Stimulated activated naive CD4-positive, alpha-beta T cell treated with Interleukin-2 at 50 U/mL for 16 hours (primary cell): Measurements from ENCODE around the gene TTC7B.

Experiments used
- DNase-seq: peaks from one replicate; lab custom pipeline; 2025; lab: John Stamatoyannopoulos, UW

The TTC7B gene

DNA sequence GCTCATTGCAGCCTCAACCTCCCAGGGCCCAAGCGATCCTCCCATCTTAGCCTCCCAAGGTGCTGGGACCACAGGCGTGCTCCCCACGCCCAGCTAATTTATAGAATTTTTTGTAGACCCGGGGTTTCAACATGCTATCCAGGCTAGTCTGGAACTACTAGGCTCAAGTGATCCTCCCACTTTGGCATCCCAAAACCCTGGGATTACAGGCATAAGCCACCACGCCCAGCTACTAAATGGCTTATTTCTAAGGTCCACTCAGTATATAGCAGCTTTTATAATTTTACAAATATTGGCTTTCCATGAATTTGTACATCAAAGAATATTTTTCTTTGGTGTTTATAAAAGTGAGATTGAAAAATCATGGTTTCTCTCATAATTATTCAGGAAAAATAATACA lies 167.8 kb downstream of the TTC7B start:
- DNase-seq, result no peak

DNA sequence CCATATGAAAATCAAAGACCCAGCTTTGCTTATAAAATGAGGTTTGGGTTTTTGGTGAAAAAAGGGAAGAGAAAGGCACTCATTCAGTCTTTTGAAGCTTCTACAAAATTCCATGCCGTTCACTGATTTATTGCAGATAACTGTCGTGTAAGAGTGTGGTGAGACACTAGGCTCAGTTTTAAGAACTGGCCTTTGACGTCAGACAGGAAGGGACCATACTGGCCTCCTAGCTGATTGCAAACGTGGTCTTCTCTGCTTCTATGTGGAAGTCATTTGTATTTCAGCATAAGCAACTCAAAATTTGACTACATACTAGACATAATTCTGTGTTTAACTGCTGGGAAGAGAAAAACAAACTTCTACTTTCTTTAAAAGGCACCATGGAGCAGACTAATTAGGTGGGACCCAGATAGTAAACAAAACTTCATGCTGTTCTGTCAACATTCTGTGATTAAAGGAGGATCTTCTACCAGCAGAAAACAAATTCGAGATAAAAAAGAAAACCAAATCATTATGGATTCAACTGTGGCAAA lies 168.7 kb downstream of the TTC7B start:
- DNase-seq, result no peak

DNA sequence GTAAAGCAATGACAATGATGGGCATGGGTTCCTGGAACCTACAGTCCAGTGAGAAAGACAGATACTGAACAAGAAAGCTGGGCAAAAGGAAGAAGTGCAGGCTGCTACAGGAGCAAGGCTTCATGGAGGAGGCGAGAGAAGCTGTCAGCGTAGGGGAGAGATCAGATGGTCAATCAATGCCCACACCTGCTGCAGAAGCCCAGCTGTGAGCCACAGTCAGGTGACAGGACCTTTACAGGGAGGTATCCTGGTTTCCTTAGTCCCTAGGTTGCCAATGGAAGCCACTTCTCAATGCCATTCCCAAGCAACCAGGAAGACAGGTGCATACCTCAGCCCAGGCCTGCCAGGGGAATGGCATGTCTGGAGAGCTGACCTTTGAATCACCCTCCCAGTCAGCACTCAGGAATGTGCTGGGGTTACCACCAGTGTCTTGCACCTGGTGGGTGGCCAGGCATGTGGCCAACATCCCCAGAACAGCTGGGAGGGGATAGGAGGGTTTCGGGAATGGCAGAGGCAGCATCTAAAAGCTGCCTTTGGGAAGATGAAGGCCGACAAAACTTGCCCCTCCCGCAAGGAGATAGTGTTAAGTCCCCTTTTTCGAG lies 170.3 kb downstream of the TTC7B start:
- DNase-seq, result no peak

DNA sequence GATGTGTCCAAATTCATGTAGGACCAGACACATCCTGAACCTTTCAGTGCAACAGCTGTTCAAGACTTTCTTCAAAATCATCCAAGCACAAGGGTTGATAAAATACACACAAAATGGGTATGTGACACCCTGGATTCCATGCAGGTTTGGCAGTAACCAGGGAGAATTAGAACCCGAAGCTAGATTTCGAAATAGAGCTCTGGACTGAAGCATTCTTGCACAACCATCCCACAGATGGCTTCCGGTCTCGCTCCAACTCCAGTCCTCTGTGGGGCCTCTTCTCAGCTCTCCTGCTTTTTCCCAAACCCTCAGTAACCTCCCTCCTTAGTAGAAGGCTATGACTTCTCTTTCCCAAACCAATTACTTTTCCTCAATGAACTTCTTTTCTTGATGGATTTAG lies 171.3 kb downstream of the TTC7B start:
- DNase-seq, result no peak

DNA sequence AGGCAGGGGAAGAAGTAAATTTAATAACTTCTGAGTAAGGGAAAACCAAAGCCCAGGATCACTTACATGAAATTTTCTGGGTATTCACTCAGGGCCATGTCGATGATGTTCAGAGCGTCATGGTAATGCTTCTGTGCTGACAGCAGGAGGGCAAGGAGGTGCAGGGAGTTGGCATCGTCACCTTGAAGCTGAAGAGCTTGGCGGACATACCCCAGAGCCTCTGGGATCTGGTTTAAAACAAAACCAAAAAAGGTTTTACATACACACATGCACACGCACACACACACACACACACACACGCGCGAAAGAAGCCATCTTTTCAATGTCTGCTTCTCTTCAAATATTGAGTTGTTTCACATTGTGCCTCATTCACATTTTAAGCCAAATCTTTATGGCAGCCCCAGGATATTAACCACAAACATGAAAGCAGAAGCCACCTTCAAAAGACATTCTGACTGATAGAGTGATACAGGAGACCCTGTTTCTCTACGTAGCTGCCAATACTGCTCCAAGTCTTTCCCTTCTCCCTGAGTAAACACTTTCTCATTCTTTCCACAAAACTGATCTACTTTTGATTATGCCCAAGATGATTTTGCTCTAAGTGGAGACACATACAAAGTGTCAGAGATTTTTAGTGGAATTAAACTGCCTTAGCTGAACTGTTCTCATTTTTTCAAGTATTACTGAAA lies 172.1 kb downstream of the TTC7B start:
- DNase-seq, result no peak

DNA sequence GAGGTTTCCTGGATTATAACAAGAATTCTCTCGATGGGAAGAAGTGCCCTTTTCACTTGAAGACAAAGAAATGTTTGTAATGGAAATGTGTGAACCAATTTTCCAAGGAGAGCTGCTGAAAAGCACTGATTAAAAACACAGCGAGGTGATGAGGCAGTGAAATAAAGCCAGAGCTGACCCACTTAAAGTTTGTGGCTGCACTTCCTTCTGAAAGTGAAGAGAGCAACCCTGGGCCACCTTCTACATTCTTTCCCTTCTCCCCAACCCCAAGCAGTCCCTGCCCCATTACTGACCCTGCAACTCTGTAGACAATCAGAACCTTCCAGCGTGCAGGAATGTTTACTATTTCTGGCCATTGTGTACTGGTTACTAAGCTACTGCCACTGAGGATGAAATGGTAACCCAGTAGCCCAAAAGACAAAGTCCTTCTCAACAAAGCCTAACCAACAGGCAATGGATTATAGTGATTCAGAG lies 173.9 kb downstream of the TTC7B start:
- DNase-seq, result no peak

DNA sequence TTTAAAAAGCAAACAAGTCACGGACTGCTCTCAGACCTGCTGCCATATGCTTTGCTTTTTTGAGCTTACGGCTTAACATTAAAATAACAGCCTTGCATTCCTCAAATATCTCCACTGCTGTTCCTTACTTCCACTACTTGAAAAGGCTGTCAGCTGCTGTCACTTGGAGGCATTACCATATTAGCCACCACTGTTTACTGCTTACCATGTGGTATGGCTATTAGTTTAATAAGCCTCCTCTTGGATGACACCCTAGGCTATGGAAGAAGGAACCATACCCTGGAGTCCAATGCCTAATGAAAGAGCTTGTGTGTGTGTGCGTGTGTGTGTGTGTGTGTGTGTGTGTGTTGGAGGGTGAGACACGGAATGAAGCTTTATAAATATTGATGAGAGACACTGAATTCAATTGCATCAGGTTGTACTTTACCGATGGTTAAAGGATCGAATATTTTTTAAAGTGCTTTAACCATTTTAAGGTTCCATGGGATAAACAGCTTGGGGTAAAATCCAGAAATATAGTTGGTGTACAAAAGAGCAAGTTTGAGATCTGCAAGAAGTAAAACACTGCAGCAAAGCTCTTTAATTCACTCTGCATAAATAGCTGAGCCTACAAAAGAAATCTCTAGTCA lies 174.5 kb downstream of the TTC7B start:
- DNase-seq, result no peak

DNA sequence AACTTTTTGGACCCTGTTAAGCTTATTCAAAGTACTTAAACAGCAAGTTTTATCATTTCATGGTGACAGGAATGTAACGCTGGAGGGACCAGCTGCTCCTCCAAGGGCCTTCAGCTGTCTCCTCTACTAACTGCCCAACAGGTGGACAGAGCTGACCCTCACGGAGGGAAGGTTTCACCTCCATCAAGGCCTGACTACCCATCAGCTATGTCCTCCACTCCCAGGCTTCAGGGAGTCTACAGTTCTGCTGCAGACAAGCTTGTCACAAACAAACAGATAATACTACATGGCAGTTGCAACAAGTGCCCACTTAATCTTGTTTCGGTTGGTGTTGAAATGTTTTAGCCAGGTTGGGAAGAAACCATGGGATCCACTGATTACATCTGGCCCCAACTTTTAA lies 175.1 kb downstream of the TTC7B start:
- no peak for DNase-seq

DNA sequence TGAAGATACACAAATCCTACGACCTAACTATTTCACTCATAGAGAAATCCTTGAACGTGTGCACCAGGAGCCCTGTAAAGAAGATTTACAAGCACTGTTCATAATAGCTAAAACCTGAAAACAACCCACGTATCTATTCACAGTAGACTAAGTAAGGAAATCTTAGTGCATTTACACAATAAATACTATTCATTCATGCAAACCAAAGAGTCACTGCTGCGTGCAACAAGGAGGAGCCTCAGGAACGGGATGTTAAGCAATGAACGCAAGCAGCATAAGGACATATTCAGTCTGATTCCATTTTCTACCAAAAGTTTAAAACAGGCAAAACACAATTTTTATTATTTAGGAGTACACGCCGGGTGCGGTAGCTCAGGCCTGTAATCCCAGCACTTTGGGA lies 176.6 kb downstream of the TTC7B start:
- DNase-seq, result no peak

DNA sequence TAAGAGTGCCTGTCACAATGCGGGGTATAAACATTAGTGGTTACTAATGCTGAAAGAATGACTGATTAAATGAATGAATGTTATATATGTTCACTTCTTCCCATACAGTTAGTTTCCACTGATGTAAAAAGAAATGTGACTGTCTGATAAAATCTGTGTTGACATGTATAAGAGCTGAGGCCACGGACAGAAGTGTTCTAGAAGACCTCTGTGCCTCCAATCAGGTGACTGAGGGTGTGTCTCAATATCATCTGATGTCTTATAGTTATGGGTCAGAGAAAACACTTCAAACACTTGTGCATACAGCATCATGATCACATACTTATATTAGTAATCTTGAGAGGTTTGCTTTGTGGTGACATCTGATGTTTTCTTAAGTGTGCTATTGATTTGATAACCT lies 183.4 kb downstream of the TTC7B start:
- DNase-seq, result no peak

DNA sequence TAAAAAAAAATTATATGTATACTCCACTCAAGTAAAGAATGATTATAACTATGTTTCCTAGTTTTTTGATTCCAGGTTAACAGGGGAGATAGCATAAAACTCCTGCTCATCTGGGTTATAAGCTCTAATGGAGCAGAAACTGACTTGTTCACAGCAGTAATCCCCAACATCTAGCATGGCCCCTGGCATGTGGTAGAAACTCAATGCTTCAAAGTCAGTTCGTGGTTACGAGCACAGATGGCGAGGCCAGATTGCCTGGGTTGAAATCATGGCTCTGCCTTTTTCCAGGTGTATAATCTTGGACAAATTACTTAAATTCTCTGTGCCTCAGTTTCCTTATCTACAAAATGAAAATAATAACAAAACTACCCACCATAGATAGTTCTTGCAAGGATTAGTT lies 183.8 kb downstream of the TTC7B start:
- no peak for DNase-seq

DNA sequence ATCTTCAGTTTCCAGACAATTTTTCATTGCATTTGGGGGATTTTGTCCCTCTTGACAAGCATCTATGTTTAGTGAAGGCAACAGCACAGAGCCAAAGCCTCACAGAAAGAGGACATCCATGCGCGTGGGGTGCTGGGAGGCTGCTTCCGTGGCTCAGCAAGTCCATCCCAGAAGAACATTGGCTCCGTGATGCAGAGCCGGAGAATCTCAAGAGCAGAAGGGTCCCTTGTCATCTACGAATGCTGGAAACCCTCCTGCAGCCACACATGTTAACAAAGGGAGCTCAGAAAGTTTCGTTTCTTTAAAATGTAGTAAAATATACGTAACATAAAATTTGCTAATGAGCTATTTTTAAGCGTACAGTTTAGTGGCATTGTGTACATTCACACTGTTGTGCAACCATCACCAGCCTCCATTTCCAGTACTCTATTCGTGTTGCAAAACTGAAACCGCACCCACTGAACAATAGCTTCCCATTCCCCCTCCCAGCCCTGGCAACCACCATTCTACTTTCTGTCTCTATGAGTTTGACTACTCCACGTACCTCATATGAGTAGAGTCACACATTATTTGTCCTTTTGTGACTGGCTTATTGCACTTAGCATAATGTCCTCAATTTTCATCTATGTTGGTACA lies 185.9 kb downstream of the TTC7B start:
- no peak for DNase-seq

DNA sequence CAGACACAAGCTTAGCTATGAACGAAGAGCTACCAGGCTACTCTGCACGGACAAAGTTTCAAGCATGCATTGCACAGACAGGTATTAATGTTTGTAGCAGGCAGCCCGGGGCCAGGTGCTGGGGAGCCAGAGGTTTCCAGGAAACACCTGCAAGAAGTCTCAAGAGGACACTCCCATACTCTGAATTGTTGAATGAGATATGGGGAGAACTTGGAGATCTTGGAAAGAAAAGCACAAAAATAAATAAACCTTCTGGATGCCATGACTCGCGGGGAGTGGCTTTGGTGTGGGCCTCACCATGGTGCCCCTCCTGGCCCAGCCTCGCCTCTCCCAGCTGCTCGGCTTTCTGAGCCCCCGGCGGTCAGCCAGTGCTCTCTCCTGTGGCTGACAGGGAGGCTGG lies 186.8 kb downstream of the TTC7B start:
- no peak for DNase-seq

DNA sequence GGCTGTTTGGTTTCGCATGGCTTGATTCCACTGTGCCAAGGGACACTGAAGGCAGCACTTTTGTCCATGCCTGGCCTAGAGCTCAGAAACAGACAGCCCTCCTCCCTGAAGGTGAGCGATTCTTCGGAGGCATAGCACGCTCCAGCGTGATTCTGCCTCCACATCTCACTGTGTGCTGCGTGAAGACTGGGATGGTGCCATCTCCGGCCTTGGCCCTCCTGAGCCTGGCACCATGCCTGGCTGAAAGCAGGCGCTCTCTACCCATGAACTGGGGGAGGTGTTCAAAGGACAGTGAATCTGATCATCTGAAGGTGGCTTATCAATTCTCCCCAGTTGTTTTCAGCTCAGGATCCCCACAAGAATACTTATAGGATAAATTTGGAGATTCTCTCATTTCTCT lies 187.4 kb downstream of the TTC7B start:
- no peak for DNase-seq

DNA sequence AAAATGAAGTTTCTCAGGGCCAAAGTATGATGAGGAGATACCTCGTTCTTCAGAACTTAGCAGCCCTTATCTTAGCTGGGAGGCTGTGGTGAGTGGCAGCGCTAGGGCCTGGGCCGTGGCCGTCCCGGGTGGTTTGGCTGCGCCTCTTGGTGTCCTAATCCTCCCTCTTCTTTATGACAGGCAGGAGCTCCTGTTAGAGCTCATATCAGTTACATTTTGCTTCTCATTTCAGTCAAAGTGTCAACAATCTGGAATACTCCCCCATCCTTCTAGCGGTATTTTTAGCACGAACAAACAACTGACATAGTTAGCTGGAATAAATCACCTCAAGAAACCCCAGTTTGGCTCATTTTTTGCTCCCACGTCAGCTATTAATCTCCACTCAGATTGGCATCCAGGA lies 188.8 kb downstream of the TTC7B start:
- DNase-seq, result no peak

DNA sequence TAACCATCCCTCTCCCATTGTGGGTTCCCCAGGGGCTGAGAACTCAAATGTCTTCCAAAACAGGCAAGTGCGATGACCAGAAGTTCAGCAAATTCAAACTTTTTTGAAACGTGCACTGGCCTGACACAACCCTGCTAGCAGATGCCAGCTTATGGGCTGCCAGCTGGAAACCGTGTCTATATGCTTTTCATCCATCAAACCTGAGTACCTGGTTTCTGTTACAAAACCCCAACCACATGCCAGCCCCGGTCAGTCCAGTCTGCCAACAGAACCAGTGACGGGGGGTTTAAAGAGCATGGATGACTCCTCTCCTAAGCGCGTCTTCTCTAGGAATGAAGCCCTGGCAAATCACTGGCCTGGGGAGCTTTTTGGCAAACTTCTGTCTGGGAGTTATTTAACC lies 189.7 kb downstream of the TTC7B start:
- no peak for DNase-seq

DNA sequence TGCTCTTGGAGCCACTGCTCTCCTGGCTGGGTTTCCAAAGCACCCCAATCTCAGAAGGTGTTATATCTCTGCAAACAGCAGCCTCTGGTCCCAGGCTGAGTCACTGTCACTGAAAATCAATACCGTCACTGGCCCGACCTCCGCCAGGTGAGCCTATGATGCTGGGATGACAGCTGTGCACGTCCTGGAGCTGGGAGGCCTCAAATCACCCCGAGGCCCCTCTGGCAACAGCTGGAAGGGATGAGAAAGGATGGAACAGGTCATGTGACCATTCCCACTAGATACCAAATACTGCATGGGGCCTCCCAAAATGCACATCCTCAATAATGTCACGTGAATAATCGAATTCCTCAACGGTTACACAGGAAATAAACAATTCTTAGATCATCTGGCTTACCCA lies 190.8 kb downstream of the TTC7B start:
- no peak for DNase-seq

DNA sequence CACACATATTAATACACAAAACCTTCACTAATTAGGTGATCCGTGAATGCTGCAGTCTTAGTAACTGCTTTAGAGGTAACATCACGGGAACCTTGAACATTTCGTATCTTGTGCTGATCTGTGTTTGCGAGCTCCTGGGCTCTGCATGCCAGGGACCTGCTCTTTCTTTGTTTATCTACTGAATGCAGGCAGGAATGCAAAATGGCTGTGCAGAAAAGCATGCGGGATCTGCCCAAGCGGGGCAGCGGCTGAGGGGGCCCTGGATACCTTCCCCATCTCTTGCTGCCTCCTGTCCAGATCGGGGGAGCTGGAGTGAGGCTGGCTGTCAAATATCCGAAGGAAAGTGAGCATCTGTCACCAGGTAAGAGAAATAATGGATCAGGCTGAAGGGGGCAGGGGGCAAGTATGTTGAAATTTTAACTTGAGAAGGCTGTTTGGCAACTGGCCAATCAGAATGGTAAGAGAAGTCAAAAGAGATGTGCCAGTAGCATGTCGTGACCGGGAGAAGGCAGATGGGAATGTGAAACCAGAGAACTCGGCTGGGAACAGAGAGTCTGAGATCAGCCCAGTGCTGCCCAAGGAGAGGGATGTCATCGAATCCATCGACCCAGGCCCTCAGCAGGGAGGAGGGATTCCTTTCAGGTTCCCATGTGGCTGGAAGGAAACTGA lies 191.4 kb downstream of the TTC7B start:
- DNase-seq, result no peak

DNA sequence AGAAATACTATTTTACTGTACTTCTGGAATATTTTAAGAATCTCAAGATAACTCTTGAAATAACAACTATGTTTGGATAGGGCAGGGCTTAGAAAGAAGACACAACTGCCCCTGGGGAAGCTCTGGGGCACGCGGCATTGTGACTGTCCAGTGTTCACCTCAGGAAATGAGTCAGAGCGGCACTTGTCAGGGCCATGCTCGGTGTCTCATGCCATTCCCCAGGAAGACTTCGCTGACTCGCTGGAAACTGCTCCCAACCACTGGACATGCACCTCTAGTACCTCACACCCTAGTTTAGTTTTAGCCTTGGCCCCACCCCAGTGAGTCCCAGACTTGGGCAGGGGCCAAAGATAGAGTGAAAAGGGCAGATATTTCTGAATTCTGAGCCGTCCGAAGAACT lies 192.0 kb downstream of the TTC7B start:
- DNase-seq, result no peak

DNA sequence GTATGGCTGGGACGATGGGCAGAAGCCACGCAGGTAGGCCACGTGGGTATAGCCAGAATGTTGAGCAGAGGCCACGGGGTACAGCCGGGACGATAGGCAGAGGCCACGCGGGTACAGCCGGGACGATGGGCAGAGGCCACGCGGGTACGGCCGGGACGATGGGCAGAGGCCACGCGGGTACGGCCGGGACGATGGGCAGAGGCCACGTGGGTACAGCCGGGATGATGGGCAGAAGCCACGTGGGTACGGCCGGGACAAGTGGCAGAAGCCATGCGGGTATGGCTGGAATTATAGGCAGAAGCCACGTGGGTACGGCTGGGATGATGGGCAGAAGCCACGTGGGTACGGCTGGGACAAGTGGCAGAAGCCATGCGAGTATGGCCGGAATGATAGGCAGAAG lies 195.0 kb downstream of the TTC7B start:
- DNase-seq, result no peak

DNA sequence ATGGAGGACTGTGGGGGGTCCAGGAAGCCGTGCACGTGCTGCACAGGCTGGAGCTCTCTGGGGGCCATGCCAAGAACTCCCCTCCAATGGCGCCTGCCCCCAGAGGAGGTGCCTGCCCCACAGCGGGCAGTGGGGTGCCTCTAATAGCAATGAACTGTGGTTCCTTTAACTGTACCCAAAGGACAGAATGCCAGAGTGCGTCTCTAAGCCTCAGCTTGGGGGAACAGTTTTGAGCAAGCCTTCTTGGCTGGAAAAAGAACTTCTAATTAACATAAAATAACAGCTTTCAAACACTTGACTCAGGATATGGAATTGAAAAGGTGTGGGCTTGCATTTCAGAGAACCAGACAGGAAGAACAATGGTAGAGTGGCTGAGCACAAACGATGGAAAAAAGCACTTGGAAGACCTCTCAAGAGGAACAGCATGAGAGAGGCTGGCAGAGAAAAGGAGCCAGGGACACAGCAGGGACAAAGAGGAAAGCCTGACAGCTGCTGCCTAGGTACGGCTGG lies 195.6 kb downstream of the TTC7B start:
- no peak for DNase-seq

DNA sequence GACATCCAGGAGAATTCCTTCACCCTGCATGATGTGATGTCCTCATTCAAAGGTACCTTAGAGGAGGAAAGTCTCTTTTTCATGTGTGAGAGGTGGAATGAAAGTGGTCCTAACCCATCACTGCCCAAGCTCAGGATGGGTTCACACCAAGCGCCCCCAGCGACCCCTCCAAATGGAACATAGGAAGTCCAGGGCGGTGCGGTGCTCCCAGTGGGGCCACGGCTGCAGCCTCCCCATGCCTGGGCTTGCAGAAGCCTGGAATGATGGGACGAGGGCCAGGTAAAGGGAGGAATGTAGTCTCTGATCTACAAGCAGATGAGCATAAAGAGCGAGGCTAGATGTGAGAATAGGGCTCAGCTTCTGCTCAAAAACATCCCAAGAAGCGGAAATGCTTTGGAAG lies 196.3 kb downstream of the TTC7B start:
- no peak for DNase-seq
